Endothelial cell of umbilical vein (primary cell): ENCODE results near the gene NECTIN2. TPM values are rescaled to one million over a fixed set of nuclear protein-coding genes. Genes with fewer than 3 reads are reported as not detected.

Experiments
- BruUV-seq: library from RNA; stranded (reverse); fragments of 400-500 nt; replicated peaks from 2 replicates; lab custom pipeline; 2021; lab: Mats Ljungman, UMichigan
- CTCF ChIA-PET: fragments of 300-600, 350-600 bp; sonication (Branson Sonifier 250); formaldehyde crosslinking; loops from one replicate; lab custom pipeline; 2021; ENCODE audit warnings: antibody characterized with exemption, inconsistent platforms; lab: Charles Lee
- POLR2A ChIA-PET: fragments of 300-600, 350-600 bp; sonication (Branson Sonifier 250); formaldehyde crosslinking; loops from one replicate; lab custom pipeline; 2021; ENCODE audit warnings: antibody characterized with exemption, inconsistent platforms; lab: Charles Lee
- DNase-seq: peaks from one replicate; pipeline ENCODE4 v3.0.0-alpha.2; 2011; ENCODE audit warnings: low read depth, low spot score
- FAIRE-seq: peaks from 2 replicates; lab custom pipeline; 2011; peaks lifted over from hg19 to GRCh38; lab: Jason Lieb, UNC
- H2AFZ ChIP-seq: 2 replicates; pipeline ENCODE4 v1.6.0; 2012; ENCODE audit warnings: low read depth, low read length, control low read depth, inconsistent platforms
- H3K27ac ChIP-seq: 2 replicates; pipeline ENCODE4 v1.5.1; 2011; ENCODE audit warnings: low read depth, mild to moderate bottlenecking, control low read depth, low read length, moderate library complexity; ENCODE audit not compliant: insufficient read depth
- H3K27me3 ChIP-seq, 2 experiments: 2 replicates each; pipeline versions ENCODE4 v1.6.0 to v1.6.1; 2011; ENCODE audit warnings: low read length in 2 of 2, mixed read lengths in 1 of 2; ENCODE audit not compliant: control insufficient read depth in 2 of 2, insufficient read depth in 2 of 2
- H3K36me3 ChIP-seq, 2 experiments: 2 replicates in 1 of 2; 3 replicates in 1 of 2; pipeline ENCODE4 v1.5.1; 2011; ENCODE audit warnings: low read length in 2 of 2, mild to moderate bottlenecking in 1 of 2, moderate library complexity in 1 of 2; ENCODE audit not compliant: control insufficient read depth in 2 of 2, insufficient read depth in 2 of 2; ENCODE audit errors: extremely low read depth in 1 of 2
- H3K4me1 ChIP-seq: 3 replicates; pipeline ENCODE4 v1.5.1; 2011; ENCODE audit warnings: mild to moderate bottlenecking, low read length; ENCODE audit not compliant: control insufficient read depth, insufficient read depth; ENCODE audit errors: extremely low read depth
- H3K4me2 ChIP-seq: 2 replicates; pipeline ENCODE4 v1.6.1; 2011; ENCODE audit warnings: low read length, control low read depth, mixed read lengths; ENCODE audit not compliant: insufficient read depth
- H3K4me3 ChIP-seq, 3 experiments: fragments of 200-600 bp in 1 of 3; sonication (generic), shearing (Covaris generic) in 1 of 3; replicated peaks in 1 of 3; 2 replicates each; pipeline ENCODE4 v1.5.1; 2011 to 2016; ENCODE audit warnings: control low read depth in 3 of 3, low read length in 3 of 3, mild to moderate bottlenecking in 2 of 3, inconsistent platforms in 1 of 3, low read depth in 1 of 3, moderate library complexity in 1 of 3; ENCODE audit not compliant: insufficient read depth in 1 of 3
- H3K79me2 ChIP-seq: 2 replicates; pipeline ENCODE4 v1.6.0; 2012; ENCODE audit warnings: low read length, inconsistent platforms; ENCODE audit not compliant: control insufficient read depth, insufficient read depth
- H3K9ac ChIP-seq: replicated peaks from 2 replicates; pipeline ENCODE3; 2011; ENCODE audit warnings: low read length, control low read depth; ENCODE audit not compliant: insufficient read depth; ENCODE audit errors: extremely low read depth
- H3K9me1 ChIP-seq: replicated peaks from 3 replicates; pipeline ENCODE4 v1.6.0; 2011; ENCODE audit warnings: mild to moderate bottlenecking, low read length; ENCODE audit not compliant: control insufficient read depth, insufficient read depth; ENCODE audit errors: extremely low read depth
- H3K9me3 ChIP-seq: replicated peaks from 2 replicates; pipeline ENCODE4 v1.5.1; 2012; ENCODE audit warnings: low read length, inconsistent platforms; ENCODE audit not compliant: control insufficient read depth, insufficient read depth
- H4K20me1 ChIP-seq: replicated peaks from 2 replicates; pipeline ENCODE3; 2011; ENCODE audit warnings: mild to moderate bottlenecking, low read length; ENCODE audit not compliant: control insufficient read depth, insufficient read depth; ENCODE audit errors: extremely low read depth
- EZH2 ChIP-seq: IDR thresholded peaks from 2 replicates; pipeline ENCODE4 v1.6.1; 2012; ENCODE audit warnings: borderline replicate concordance, low read depth, mild to moderate bottlenecking, moderate library complexity, low read length, inconsistent platforms; ENCODE audit not compliant: severe bottlenecking
- FOS ChIP-seq: IDR thresholded peaks from 2 replicates; pipeline ENCODE4 v1.6.1; 2011; ENCODE audit warnings: mild to moderate bottlenecking, low read length, moderate library complexity, borderline replicate concordance; ENCODE audit not compliant: insufficient read depth
- GATA2 ChIP-seq: IDR thresholded peaks from 2 replicates; pipeline ENCODE4 v1.7.0; 2011; ENCODE audit warnings: low read depth, mild to moderate bottlenecking, moderate library complexity, mixed read lengths, low read length; ENCODE audit not compliant: insufficient read length, insufficient read depth
- JUN ChIP-seq: IDR thresholded peaks from 2 replicates; pipeline ENCODE4 v1.6.1; 2011; ENCODE audit warnings: borderline replicate concordance, low read depth; ENCODE audit not compliant: insufficient read length, insufficient read depth
- MYC ChIP-seq: IDR thresholded peaks from one replicate; pipeline ENCODE4 v1.6.1; 2011; ENCODE audit warnings: mild to moderate bottlenecking, low read depth, low read length
- POLR2A ChIP-seq: IDR thresholded peaks from 2 replicates; pipeline ENCODE4 v1.6.1; 2012; ENCODE audit warnings: low read depth, mild to moderate bottlenecking, control low read depth, low read length
- POLR2AphosphoS5 ChIP-seq: IDR thresholded peaks from 2 replicates; pipeline ENCODE4 v1.6.1; 2012; ENCODE audit warnings: low read depth, mild to moderate bottlenecking, control low read depth, low read length, moderate library complexity; ENCODE audit not compliant: insufficient read depth
- dilution Hi-C: fragments of 300-500 bp; cut with MboI; formaldehyde crosslinking; loops from one replicate; pipeline ENCODE4 v1.15.0; 2019; ENCODE audit warnings: low sequenced_read_pairs; ENCODE audit not compliant: extremely low pct_ligation_motif_present
- intact Hi-C: fragments of 100-400 bp; cut with micrococcal nuclease; formaldehyde crosslinking; loops from one replicate; pipeline ENCODE4 v1.10.0; 2022
- polyA plus RNA-seq, 4 experiments: library from polyadenylated mRNA; depleted of rRNA in 3 of 4; stranded (reverse) in 3 of 4; unstranded in 1 of 4; fragments of >200 nt; gene quantifications; 2 replicates each; pipeline versions ENCODE4 v1.2.1 to v1.2.3, GENCODE V29; 2011 to 2012; ENCODE audit warnings: missing spikeins in 1 of 4
- total RNA-seq: library from RNA; stranded (reverse); gene quantifications from 2 replicates; pipeline ENCODE4 v1.2.3, GENCODE V29; 2021
- TF ChIP-seq, protein P1 (sequence below), 2 donors: IDR thresholded peaks; 1 replicate in 1 of 2; 2 replicates in 1 of 2; pipeline ENCODE4 v1.5.1; 2011; ENCODE audit warnings: low read length in 2 of 2, mild to moderate bottlenecking in 2 of 2, moderate library complexity in 2 of 2, control low read depth in 1 of 2, inconsistent platforms in 1 of 2, low read depth in 1 of 2; ENCODE audit not compliant: insufficient read depth in 1 of 2; ENCODE audit errors: extremely low read depth in 1 of 2
- TF ChIP-seq, protein P2 (sequence below): IDR thresholded peaks from 2 replicates; pipeline ENCODE4 v1.6.1; 2011; ENCODE audit not compliant: insufficient read depth, insufficient read length

Gene NECTIN2
- total and polyA plus RNA-seq, 2 donors (not counting 3 experiments of a cell fraction or from before 2014, with no cell fraction given): 211 to 238 TPM

DNA sequence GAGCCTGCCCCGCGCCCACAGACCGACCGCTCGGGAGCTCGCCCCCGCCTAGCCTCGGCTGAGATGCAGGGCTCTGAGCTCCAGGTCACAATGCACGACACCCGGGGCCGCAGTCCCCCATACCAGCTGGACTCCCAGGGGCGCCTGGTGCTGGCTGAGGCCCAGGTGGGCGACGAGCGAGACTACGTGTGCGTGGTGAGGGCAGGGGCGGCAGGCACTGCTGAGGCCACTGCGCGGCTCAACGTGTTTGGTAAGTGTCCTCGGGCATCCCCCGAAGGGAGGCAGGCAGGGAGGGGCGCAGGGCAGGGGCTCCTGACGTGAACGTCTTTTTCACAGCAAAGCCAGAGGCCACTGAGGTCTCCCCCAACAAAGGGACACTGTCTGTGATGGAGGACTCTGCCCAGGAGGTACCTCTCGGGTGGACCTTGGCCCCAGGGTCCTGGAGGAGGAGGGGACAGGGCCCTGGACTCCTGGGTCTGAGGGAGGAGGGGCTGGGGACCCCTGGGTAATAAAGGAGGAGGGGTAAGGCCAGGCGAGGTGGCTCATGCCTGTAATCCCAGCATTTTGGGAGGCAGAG is 33.9 kb upstream of the NECTIN2 start:
- FAIRE-seq: no peak

More for the DNA sequence above, 33.9 kb upstream of the NECTIN2 start:
- no peak overlapping the region for H3K9ac ChIP-seq
- no peak overlapping the region for H3K4me3 ChIP-seq
- no peaks in the 10 kb centered on the region for H3K9me3 ChIP-seq
- ChIA-PET POLR2A (interaction anchor here (0.6 kb wide), 1 partner anchor 167 kb away, joined by 4 read pairs; no protein-coding TSS in a partner anchor), CTCF (interaction anchor here (1.0 to 1.1 kb wide), 2 partner anchors 28 to 42 kb away, joined by 3 to 4 read pairs; no protein-coding TSS in a partner anchor)
- peaks cover 2 to 5% of the 10 kb centered on the region in 2 experiments for H3K36me3 ChIP-seq
- no peak overlapping the region for H3K27ac ChIP-seq
- H3K9me1 ChIP-seq: no peaks in the 10 kb centered on the region
- intact Hi-C loops: no loop called here
- H4K20me1 ChIP-seq: no peaks in the 10 kb centered on the region
- H3K4me2 ChIP-seq: no peak overlapping the region
- no TSS peak for BruUV-seq
- H3K27me3 ChIP-seq: no peaks in the 10 kb centered on the region
- no peak for DNase-seq
- H2AFZ ChIP-seq: no peak overlapping the region
- peaks cover 16% of the 10 kb centered on the region for H3K4me1 ChIP-seq
- dilution Hi-C loops: no loop called here
- no peaks in the 10 kb centered on the region for H3K79me2 ChIP-seq
- TF ChIP-seq FOS: no peak
- no peak for TF ChIP-seq POLR2AphosphoS5
- TF ChIP-seq, protein P1, sequence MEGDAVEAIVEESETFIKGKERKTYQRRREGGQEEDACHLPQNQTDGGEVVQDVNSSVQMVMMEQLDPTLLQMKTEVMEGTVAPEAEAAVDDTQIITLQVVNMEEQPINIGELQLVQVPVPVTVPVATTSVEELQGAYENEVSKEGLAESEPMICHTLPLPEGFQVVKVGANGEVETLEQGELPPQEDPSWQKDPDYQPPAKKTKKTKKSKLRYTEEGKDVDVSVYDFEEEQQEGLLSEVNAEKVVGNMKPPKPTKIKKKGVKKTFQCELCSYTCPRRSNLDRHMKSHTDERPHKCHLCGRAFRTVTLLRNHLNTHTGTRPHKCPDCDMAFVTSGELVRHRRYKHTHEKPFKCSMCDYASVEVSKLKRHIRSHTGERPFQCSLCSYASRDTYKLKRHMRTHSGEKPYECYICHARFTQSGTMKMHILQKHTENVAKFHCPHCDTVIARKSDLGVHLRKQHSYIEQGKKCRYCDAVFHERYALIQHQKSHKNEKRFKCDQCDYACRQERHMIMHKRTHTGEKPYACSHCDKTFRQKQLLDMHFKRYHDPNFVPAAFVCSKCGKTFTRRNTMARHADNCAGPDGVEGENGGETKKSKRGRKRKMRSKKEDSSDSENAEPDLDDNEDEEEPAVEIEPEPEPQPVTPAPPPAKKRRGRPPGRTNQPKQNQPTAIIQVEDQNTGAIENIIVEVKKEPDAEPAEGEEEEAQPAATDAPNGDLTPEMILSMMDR (IDR thresholded peaks at IDR 0.05; ENCODE audit: extremely low read depth in 1 of 2, insufficient read depth in 1 of 2, low read depth in 1 of 2, low read length in 2 of 2): no peak
- TF ChIP-seq MYC: no peak
- no peak for TF ChIP-seq POLR2A
- TF ChIP-seq JUN: no peak
- TF ChIP-seq EZH2: no peak
- TF ChIP-seq GATA2: no peak
- TF ChIP-seq, protein P2, sequence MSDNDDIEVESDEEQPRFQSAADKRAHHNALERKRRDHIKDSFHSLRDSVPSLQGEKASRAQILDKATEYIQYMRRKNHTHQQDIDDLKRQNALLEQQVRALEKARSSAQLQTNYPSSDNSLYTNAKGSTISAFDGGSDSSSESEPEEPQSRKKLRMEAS: no peak
